Anterior cingulate cortex (tissue), 58 donors: ENCODE results near the gene VIPR1.
A peak's percentile ranks its signal among the peaks of the same experiment; 100 is the strongest.
"Not testable (repeated sequence)": the region's sequence is repeated elsewhere in the genome, so short reads cannot be mapped to it uniquely, and the experiment has no call there.

Experiments
- DNase-seq, 58 donors: peaks; one replicate each; lab custom pipeline; 2025; lab: John Stamatoyannopoulos, UW

Gene VIPR1

GRCh38 chr3:42556817-42557216 lies 54.4 kb downstream of the VIPR1 start:
- DNase-seq, result not testable (repeated sequence)

GRCh38 chr3:42557854-42558253 lies 55.4 kb downstream of the VIPR1 start:
- peak in 1 of 58 donors; percentile 7 for DNase-seq

- no peak for DNase-seq
Measured at GRCh38 chr3:42562047-42562907, 59.8 kb downstream of the VIPR1 start.

- no peak for DNase-seq
Measured at GRCh38 chr3:42569593-42570142, 67.2 kb downstream of the VIPR1 start.

GRCh38 chr3:42572278-42572677 lies 69.8 kb downstream of the VIPR1 start:
- peak in 15 of 58 donors; percentile 2 to 40 (median 13) for DNase-seq

- DNase-seq, result no peak
Measured at GRCh38 chr3:42575137-42575741, 72.8 kb downstream of the VIPR1 start.

- DNase-seq, result no peak
Measured at GRCh38 chr3:42578054-42578453, 75.6 kb downstream of the VIPR1 start.

- not testable (repeated sequence) for DNase-seq
Measured at GRCh38 chr3:42579346-42579745, 76.9 kb downstream of the VIPR1 start.

- peak in 2 of 58 donors; percentile 55 to 62 for DNase-seq
Measured at GRCh38 chr3:42581400-42581708, 78.9 kb downstream of the VIPR1 start.

GRCh38 chr3:42581709-42582473 lies 79.4 kb downstream of the VIPR1 start, which contains the start of gene SEC22C:
TSS of gene SEC22C (minus strand) at chr3:42581967. CDS start at chr3:42569046, 12,921 bp downstream.
- peak; percentile 46 to 98 (median 93) for DNase-seq

GRCh38 chr3:42582474-42583070 lies 80.1 kb downstream of the VIPR1 start:
- DNase-seq, result peak in 1 of 58 donors; percentile 38
